Lung (tissue), 12 donors: ENCODE results near the gene LRRC25. TPM values are rescaled to one million over a fixed set of nuclear protein-coding genes. Genes with fewer than 3 reads are reported as not detected.

Experiments
- ATAC-seq: fragments of 200-7000 bp; cut with Tn5 transposase; one replicate; pipeline ENCODE4 v1.9.1; 2020; ENCODE audit warnings: moderate number of reproducible peaks; ENCODE audit not compliant: insufficient read depth, low FRiP score
- DNase-seq, 3 donors: peaks; one replicate each; pipeline ENCODE4 v3.0.0-alpha.2; 2013 to 2017
- H3K27ac ChIP-seq, 2 donors: one replicate each; pipeline ENCODE4 v1.5.1; 2013; ENCODE audit warnings: mild to moderate bottlenecking in 2 of 2, moderate library complexity in 2 of 2, control low read depth in 1 of 2, inconsistent platforms in 1 of 2, low read depth in 1 of 2, low read length in 1 of 2
- H3K27me3 ChIP-seq, 3 donors: one replicate each; pipeline ENCODE4 v1.5.1; 2013; ENCODE audit warnings: low read length in 2 of 3; ENCODE audit not compliant: control insufficient read depth in 3 of 3, insufficient read depth in 3 of 3
- H3K36me3 ChIP-seq, 4 donors: one replicate each; pipeline ENCODE4 v1.5.1; 2013; ENCODE audit warnings: low read length in 4 of 4, mild to moderate bottlenecking in 1 of 4, moderate library complexity in 1 of 4; ENCODE audit not compliant: control insufficient read depth in 4 of 4, insufficient read depth in 4 of 4
- H3K4me1 ChIP-seq, 5 donors: one replicate each; pipeline ENCODE4 v1.5.1; 2013; ENCODE audit warnings: low read length in 5 of 5, mild to moderate bottlenecking in 2 of 5, moderate library complexity in 1 of 5; ENCODE audit not compliant: control insufficient read depth in 5 of 5, insufficient read depth in 5 of 5
- H3K4me3 ChIP-seq: one replicate; pipeline ENCODE4 v1.5.1; 2013; ENCODE audit warnings: mild to moderate bottlenecking, control low read depth, moderate library complexity
- H3K9ac ChIP-seq, 2 donors: one replicate each; pipeline ENCODE4 v1.5.1; 2013; ENCODE audit warnings: low read length in 2 of 2, control low read depth in 1 of 2; ENCODE audit not compliant: insufficient read depth in 1 of 2
- H3K9me3 ChIP-seq, 4 donors: one replicate each; pipeline ENCODE4 v1.5.1; 2013; ENCODE audit warnings: low read length in 3 of 4, mild to moderate bottlenecking in 1 of 4, moderate library complexity in 1 of 4; ENCODE audit not compliant: control insufficient read depth in 4 of 4, insufficient read depth in 3 of 4
- CTCF ChIP-seq: IDR thresholded peaks from 2 replicates; pipeline ENCODE4 v1.5.1; 2012; ENCODE audit warnings: mild to moderate bottlenecking; ENCODE audit errors: control extremely low read depth, extremely low read depth
- WGBS, 2 donors: extraction: QIAGEN DNeasy Blood & Tissue Kit; methylation state at CpG; one replicate each; pipeline ENCODE4 v1.1.7; 2013; 5-methylcytosine and 5-hydroxymethylcytosine counted together
- polyA plus RNA-seq, 2 donors: library from polyadenylated mRNA; stranded (reverse); fragments of 200-250 nt; gene quantifications; one replicate each; pipeline ENCODE4 v1.2.1, GENCODE V29; 2013
- total RNA-seq, 2 donors: library from RNA; depleted of rRNA in 1 of 2; stranded (reverse); fragments of >200 nt in 1 of 2; gene quantifications; one replicate each; pipeline ENCODE4 v1.2.1, GENCODE V29; 2014 to 2021
- donor health status: control.
- donor health status: control.
- donor health status: Bipolar disorder and iron deficiency.
- donor health status: healthy.
- donor health status: DM: yes; HTN: yes; CAD: no.

Gene LRRC25
- total and polyA plus RNA-seq, 4 donors = 8.5 to 119 (median 27.0) TPM

DNA sequence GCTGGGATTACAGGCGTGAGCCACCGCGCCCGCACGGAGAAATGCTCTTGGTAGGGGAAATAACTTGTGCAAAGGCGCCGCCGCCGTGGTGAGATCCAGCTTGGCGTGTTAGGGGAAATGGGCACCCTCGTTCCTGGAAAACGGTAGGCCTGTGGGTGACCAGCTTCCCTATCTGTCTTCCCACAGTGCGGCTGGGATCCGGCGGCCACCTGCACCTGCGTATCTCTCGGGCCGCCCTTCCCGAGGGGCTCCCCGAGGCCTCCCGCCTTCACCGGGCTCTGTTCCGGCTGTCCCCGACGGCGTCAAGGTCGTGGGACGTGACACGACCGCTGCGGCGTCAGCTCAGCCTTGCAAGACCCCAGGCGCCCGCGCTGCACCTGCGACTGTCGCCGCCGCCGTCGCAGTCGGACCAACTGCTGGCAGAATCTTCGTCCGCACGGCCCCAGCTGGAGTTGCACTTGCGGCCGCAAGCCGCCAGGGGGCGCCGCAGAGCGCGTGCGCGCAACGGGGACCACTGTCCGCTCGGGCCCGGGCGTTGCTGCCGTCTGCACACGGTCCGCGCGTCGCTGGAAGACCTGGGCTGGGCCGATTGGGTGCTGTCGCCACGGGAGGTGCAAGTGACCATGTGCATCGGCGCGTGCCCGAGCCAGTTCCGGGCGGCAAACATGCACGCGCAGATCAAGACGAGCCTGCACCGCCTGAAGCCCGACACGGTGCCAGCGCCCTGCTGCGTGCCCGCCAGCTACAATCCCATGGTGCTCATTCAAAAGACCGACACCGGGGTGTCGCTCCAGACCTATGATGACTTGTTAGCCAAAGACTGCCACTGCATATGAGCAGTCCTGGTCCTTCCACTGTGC is 9.1 kb downstream of the LRRC25 start:
- H3K27ac ChIP-seq = peak overlapping the region in 1 of 2 donors; percentile 61
- TF ChIP-seq CTCF = peak; percentile 96
- no peak overlapping the region for H3K9ac ChIP-seq
- H3K27me3 ChIP-seq = peaks cover 0 to 11% (median 3%) of the 10 kb centered on the region in 3 donors
- H3K4me3 ChIP-seq = peak overlapping the region; percentile 62
- ATAC-seq = peak; percentile 83
- peaks cover 0 to 6% (median 0%) of the 10 kb centered on the region in 4 donors for H3K9me3 ChIP-seq
- peaks cover 0 to 13% (median 0%) of the 10 kb centered on the region in 4 donors for H3K36me3 ChIP-seq
- peak; percentile 73 to 88 (median 84) for DNase-seq
- 5 to 9% methylated on average over 57 to 86 of the region's 86 CpGs for WGBS, 2 donors
- peaks cover 0 to 8% (median 4%) of the 10 kb centered on the region in 5 donors for H3K4me1 ChIP-seq

GRCh38 chr19:18386543-18387271 is 10.7 kb downstream of the LRRC25 start:
- DNase-seq (no peak), ATAC-seq (no peak)
- peaks cover 0 to 8% (median 4%) of the 10 kb centered on the region in 5 donors for H3K4me1 ChIP-seq
- no peak overlapping the region for H3K27ac ChIP-seq
- peak overlapping the region; percentile 83 for H3K4me3 ChIP-seq
- H3K9me3 ChIP-seq = peaks cover 0 to 6% (median 0%) of the 10 kb centered on the region in 4 donors
- H3K36me3 ChIP-seq = peaks cover 0 to 12% (median 0%) of the 10 kb centered on the region in 4 donors
- H3K27me3 ChIP-seq = peaks cover 0 to 11% (median 3%) of the 10 kb centered on the region in 3 donors
- peak overlapping the region in 1 of 2 donors; percentile 32 for H3K9ac ChIP-seq
- TF ChIP-seq CTCF = no peak
- 73 to 85% methylated on average over 14 of the region's 14 CpGs for WGBS, 2 donors

DNA sequence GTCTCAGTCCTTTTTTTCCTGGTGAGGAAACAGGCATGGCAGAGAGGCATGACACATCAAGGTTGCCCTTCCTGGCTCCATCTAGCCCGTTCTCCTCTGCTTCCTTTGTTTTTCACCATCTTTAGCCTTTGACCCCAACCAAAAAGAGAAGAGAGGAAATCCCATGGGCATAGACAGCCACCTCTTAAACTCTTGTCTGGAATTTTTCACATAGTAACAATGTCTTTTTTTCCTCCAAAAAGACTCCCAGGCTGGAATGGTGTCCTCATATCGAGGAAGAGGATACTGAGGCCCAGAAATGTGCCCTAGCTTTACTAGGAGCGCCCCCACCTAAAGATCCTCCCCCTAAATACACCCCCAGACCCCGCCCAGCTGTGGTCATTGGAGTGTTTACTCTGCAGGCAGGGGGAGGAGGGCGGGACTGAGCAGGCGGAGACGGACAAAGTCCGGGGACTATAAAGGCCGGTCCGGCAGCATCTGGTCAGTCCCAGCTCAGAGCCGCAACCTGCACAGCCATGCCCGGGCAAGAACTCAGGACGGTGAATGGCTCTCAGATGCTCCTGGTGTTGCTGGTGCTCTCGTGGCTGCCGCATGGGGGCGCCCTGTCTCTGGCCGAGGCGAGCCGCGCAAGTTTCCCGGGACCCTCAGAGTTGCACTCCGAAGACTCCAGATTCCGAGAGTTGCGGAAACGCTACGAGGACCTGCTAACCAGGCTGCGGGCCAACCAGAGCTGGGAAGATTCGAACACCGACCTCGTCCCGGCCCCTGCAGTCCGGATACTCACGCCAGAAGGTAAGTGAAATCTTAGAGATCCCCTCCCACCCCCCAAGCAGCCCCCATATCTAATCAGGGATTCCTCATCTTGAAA is 11.5 kb downstream of the LRRC25 start, which contains the start of gene GDF15:
GDF15 (plus strand) TSS at position 484 of the 868 bp plus-strand sequence; CDS start at position 516, 32 bp downstream.
- ATAC-seq (peak; percentile 71), DNase-seq (peak in 2 of 3 donors; percentile 57 to 58)
- Histone ChIP-seq H3K27ac (peak within 1 kb of the TSS in 1 of 2 donors; percentile 37), H3K4me1 (peaks cover 0 to 8% (median 4%) of the 10 kb centered on the region in 5 donors), H3K36me3 (peaks cover 0 to 10% (median 0%) of the 10 kb centered on the region in 4 donors), H3K4me3 (peak within 1 kb of the TSS; percentile 83), H3K9ac (peak within 1 kb of the TSS in 1 of 2 donors; percentile 32), H3K9me3 (peaks cover 0 to 6% (median 0%) of the 10 kb centered on the region in 4 donors), H3K27me3 (peaks cover 0 to 11% (median 3%) of the 10 kb centered on the region in 3 donors)
- TF ChIP-seq CTCF = no peak
- 34 to 47% methylated on average over 33 of the region's 33 CpGs for WGBS, 2 donors
